GM12878 (cell line): ENCODE measurements around the gene PAX7. TPM values are rescaled to one million over a fixed set of nuclear protein-coding genes. Genes with fewer than 3 reads are reported as not detected.

Experiments
- ATAC-seq: fragments of 200-7000 bp; cut with Tn5 transposase; 3 replicates; pipeline ENCODE4 v1.9.1; 2020; ENCODE audit warnings: mild to moderate bottlenecking, moderate library complexity
- BruUV-seq: library from RNA; stranded (reverse); fragments of 400-500 nt; replicated peaks from 2 replicates; lab custom pipeline; 2021; lab: Mats Ljungman, UMichigan
- CTCF ChIA-PET: fragments of 300-600 bp; sonication (Branson Sonifier 250); formaldehyde crosslinking; extraction: SDS; loops from one replicate; lab custom pipeline; 2021; ENCODE audit warnings: inconsistent platforms; lab: Yijun Ruan, JAX
- POLR2A ChIA-PET: fragments of 350-600 bp; formaldehyde crosslinking; extraction: SDS; loops from one replicate; lab custom pipeline; 2021; ENCODE audit warnings: inconsistent platforms; lab: Charles Lee
- RAD21 ChIA-PET: fragments of 300-600 bp; sonication (Branson Sonifier 250); formaldehyde crosslinking; loops from one replicate; lab custom pipeline; 2023; ENCODE audit warnings: antibody characterized with exemption; ENCODE audit not compliant: unreplicated experiment; lab: Charles Lee
- SMC1A ChIA-PET: fragments of 300-600 bp; sonication (Branson Sonifier 250); formaldehyde crosslinking; loops from one replicate; lab custom pipeline; 2023; ENCODE audit not compliant: unreplicated experiment, uncharacterized antibody; lab: Charles Lee
- DNase-seq: peaks from one replicate; pipeline ENCODE4 v3.0.0-alpha.2; 2011; ENCODE audit warnings: low read depth, low spot score
- FAIRE-seq: peaks from 3 replicates; lab custom pipeline; 2011; peaks lifted over from hg19 to GRCh38; lab: Jason Lieb, UNC
- H2AFZ ChIP-seq: 2 replicates; pipeline ENCODE4 v1.6.0; 2011; ENCODE audit warnings: low read depth, low read length, control low read depth; ENCODE audit not compliant: control insufficient read depth
- H3K27ac ChIP-seq: 2 replicates; pipeline ENCODE4 v1.5.1; 2011; ENCODE audit warnings: control low read depth; ENCODE audit not compliant: control insufficient read depth, insufficient read depth
- H3K27me3 ChIP-seq, 2 experiments: replicated peaks in 1 of 2; 2 replicates each; pipeline versions ENCODE4 v1.6.0 to v1.6.1; 2011; ENCODE audit warnings: low read length in 1 of 2; ENCODE audit not compliant: control insufficient read depth in 2 of 2, insufficient read depth in 2 of 2
- H3K36me3 ChIP-seq, 2 experiments: 2 replicates each; pipeline ENCODE4 v1.5.1; 2011; ENCODE audit warnings: low read length in 1 of 2; ENCODE audit not compliant: control insufficient read depth in 2 of 2, insufficient read depth in 2 of 2
- H3K4me1 ChIP-seq: 2 replicates; pipeline ENCODE4 v1.6.1; 2011; ENCODE audit warnings: mild to moderate bottlenecking, low read length, moderate library complexity, mixed read lengths; ENCODE audit not compliant: control insufficient read depth, insufficient read depth
- H3K4me2 ChIP-seq: 2 replicates; pipeline ENCODE4 v1.6.0; 2011; ENCODE audit warnings: control low read depth; ENCODE audit not compliant: control insufficient read depth, insufficient read depth
- H3K4me3 ChIP-seq: fragments of 200-600 bp; sonication (generic); 2 replicates; pipeline ENCODE4 v1.5.1; 2016
- H3K79me2 ChIP-seq: 2 replicates; pipeline ENCODE4 v1.6.0; 2011; ENCODE audit warnings: low read length; ENCODE audit not compliant: control insufficient read depth, insufficient read depth
- H3K9ac ChIP-seq: 2 replicates; pipeline ENCODE4 v1.8.0; 2011; ENCODE audit warnings: low read length, control low read depth, mixed read lengths; ENCODE audit not compliant: control insufficient read depth, insufficient read depth
- H3K9me3 ChIP-seq: replicated peaks from 3 replicates; pipeline ENCODE4 v1.5.1; 2011; ENCODE audit warnings: mild to moderate bottlenecking, low read length; ENCODE audit not compliant: control insufficient read depth, insufficient read depth
- H4K20me1 ChIP-seq: 2 replicates; pipeline ENCODE4 v1.6.0; 2011; ENCODE audit not compliant: control insufficient read depth, insufficient read depth
- BRCA1 ChIP-seq: IDR thresholded peaks from 2 replicates; pipeline ENCODE4 v1.6.1; 2011; ENCODE audit warnings: low read depth, low read length, improper control_type of control experiment
- CEBPB ChIP-seq, 2 experiments: fragments of 150-350 bp in 1 of 2; IDR thresholded peaks; 2 replicates each; pipeline ENCODE4 v1.6.1; 2012 to 2014; ENCODE audit warnings: low read depth in 2 of 2, low read length in 2 of 2, borderline replicate concordance in 1 of 2, inconsistent platforms in 1 of 2
- HCFC1 ChIP-seq: fragments of 150-350 bp; IDR thresholded peaks from 2 replicates; pipeline ENCODE4 v1.6.1; 2014; ENCODE audit warnings: low read length
- HDGF ChIP-seq: fragments of 450-650 bp; IDR thresholded peaks from 2 replicates; pipeline ENCODE4 v1.6.1; 2016; ENCODE audit warnings: antibody characterized with exemption
- TARDBP ChIP-seq: IDR thresholded peaks from 2 replicates; pipeline ENCODE4 v1.6.1; 2016; ENCODE audit warnings: borderline replicate concordance
- WGBS: methylation state at CpG from one replicate; pipeline ENCODE4 v1.1.6; 2016; ENCODE audit warnings: low lambda C conversion rate; ENCODE audit not compliant: insufficient replicate concordance, insufficient coverage; ENCODE audit errors: missing lambda C conversion rate; 5-methylcytosine and 5-hydroxymethylcytosine counted together
- in situ Hi-C: fragments of 300-500 bp; cut with MboI; formaldehyde crosslinking; loops from 9 replicates; pipeline ENCODE4 v1.14.3; 2018; ENCODE audit warnings: mixed read lengths
- intact Hi-C: fragments of 100-400 bp; cut with micrococcal nuclease; formaldehyde crosslinking; loops from one replicate; pipeline ENCODE4 v1.14.2; 2022; ENCODE audit not compliant: unreplicated experiment
- polyA plus RNA-seq, 11 experiments: library from polyadenylated mRNA; depleted of rRNA in 4 of 11; unstranded in 6 of 11; stranded (reverse) in 5 of 11; fragments of >200 nt; fragmentation: Nextera tagmentation in 4 of 11; fragmentation: Illumina TruSeq in 1 of 11; extraction: Ambion mirVana in 4 of 11; extraction: Trizol in 1 of 11; gene quantifications; 1 replicate in 1 of 11; 2 replicates in 10 of 11; pipeline versions ENCODE4 v1.2.1 to v1.2.3, GENCODE V29; 2011 to 2016; ENCODE audit warnings: inconsistent platforms in 2 of 11, missing spikeins in 2 of 11, low read depth in 1 of 11
- total RNA-seq, 4 experiments: library from RNA; depleted of rRNA in 3 of 4; stranded (reverse); fragments of >200 nt in 3 of 4; fragmentation: Illumina TruSeq in 1 of 4; extraction: Trizol in 1 of 4; gene quantifications; 2 replicates each; pipeline versions ENCODE4 v1.2.1 to v1.2.3, GENCODE V29; 2013 to 2021
- TF ChIP-seq, protein P1 (sequence below): IDR thresholded peaks from 2 replicates; pipeline ENCODE4 v1.6.1; 2011; ENCODE audit warnings: borderline replicate concordance, low read depth, mild to moderate bottlenecking, moderate library complexity, low read length; ENCODE audit not compliant: insufficient read depth, poor library complexity, severe bottlenecking
- TF ChIP-seq, protein P2 (sequence below): fragments of 150-350 bp; IDR thresholded peaks from 2 replicates; pipeline ENCODE4 v1.6.1; 2014; ENCODE audit warnings: mild to moderate bottlenecking, low read depth, low read length
- TF ChIP-seq, protein P3 (sequence below): IDR thresholded peaks from 2 replicates; pipeline ENCODE4 v1.6.1; 2011; ENCODE audit warnings: low read depth, low read length, improper control_type of control experiment, borderline replicate concordance

PAX7 gene
- total and polyA plus RNA-seq, 10 of the 15 experiments (the other 5 are each of a cell fraction or from before 2014, with no cell fraction given) = not detected

DNA sequence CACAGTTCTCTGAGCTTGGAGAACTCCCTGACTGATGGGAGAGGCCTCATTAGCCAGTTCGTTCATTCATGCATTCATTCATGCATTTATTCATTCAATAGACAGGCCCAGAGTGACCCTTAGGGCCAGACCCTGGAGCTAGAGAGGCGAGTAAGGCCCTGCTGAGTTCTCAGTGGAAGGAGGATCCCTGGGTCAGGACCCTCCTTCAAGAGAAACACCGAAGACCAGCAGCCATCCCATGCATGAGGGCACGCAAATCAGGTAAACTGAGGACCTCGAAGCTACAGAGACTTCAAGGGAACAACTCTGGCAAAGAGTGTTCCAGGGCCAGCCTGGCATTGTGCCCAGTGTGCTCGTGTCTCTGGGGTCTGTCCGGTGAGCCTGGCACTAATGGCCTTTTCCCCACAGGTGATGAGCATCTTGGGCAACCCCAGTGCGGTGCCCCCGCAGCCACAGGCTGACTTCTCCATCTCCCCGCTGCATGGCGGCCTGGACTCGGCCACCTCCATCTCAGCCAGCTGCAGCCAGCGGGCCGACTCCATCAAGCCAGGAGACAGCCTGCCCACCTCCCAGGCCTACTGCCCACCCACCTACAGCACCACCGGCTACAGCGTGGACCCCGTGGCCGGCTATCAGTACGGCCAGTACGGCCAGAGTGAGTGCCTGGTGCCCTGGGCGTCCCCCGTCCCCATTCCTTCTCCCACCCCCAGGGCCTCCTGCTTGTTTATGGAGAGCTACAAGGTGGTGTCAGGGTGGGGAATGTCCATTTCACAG lies 104.8 kb downstream of the PAX7 start (continued):
- TF ChIP-seq, protein P1, sequence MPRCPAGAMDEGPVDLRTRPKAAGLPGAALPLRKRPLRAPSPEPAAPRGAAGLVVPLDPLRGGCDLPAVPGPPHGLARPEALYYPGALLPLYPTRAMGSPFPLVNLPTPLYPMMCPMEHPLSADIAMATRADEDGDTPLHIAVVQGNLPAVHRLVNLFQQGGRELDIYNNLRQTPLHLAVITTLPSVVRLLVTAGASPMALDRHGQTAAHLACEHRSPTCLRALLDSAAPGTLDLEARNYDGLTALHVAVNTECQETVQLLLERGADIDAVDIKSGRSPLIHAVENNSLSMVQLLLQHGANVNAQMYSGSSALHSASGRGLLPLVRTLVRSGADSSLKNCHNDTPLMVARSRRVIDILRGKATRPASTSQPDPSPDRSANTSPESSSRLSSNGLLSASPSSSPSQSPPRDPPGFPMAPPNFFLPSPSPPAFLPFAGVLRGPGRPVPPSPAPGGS = no peak
- TF ChIP-seq BRCA1 (no peak), HCFC1 (no peak)

DNA sequence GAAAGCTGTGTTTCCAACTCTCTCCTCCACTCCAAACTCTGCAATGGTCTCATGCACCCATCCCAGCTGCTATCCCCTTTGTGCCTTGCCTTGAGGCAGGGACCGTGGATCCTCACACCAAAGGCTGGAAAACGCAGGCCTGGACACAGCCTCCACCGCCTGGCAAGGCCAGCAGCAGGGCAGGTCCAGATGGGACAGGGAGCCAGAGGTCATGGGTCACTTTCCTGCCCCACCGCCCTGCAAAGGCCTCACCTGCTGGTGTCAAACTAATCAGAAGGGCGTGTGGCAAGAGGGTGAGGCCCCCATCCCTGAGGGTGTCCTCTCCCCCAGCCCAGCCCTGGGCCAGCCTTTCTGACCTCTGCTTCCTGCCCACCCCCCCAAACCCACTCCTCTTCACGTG lies 106.3 kb downstream of the PAX7 start:
- Histone ChIP-seq H3K9me3 (no peaks in the 10 kb centered on the region), H4K20me1 (no peaks in the 10 kb centered on the region), H3K27me3 (no peaks in the 10 kb centered on the region; a peak in 3 of 4 replicates), H3K79me2 (no peaks in the 10 kb centered on the region), H2AFZ (no peak overlapping the region), H3K4me3 (no peak overlapping the region), H3K36me3 (no peaks in the 10 kb centered on the region), H3K27ac (no peak overlapping the region), H3K4me1 (no peaks in the 10 kb centered on the region), H3K9ac (no peak overlapping the region), H3K4me2 (no peak overlapping the region)
- WGBS = 23% methylated on average over 6 of the region's 6 CpGs
- in situ Hi-C loops (no loop called here), intact Hi-C loops (no loop called here)
- SMC1A ChIA-PET = no interaction called here
- RAD21 ChIA-PET = no interaction called here
- TF ChIP-seq, protein P2, sequence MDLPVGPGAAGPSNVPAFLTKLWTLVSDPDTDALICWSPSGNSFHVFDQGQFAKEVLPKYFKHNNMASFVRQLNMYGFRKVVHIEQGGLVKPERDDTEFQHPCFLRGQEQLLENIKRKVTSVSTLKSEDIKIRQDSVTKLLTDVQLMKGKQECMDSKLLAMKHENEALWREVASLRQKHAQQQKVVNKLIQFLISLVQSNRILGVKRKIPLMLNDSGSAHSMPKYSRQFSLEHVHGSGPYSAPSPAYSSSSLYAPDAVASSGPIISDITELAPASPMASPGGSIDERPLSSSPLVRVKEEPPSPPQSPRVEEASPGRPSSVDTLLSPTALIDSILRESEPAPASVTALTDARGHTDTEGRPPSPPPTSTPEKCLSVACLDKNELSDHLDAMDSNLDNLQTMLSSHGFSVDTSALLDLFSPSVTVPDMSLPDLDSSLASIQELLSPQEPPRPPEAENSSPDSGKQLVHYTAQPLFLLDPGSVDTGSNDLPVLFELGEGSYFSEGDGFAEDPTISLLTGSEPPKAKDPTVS = no peak
- no peak for TF ChIP-seq CEBPB (IDR thresholded peaks at IDR 0.05; ENCODE audit: borderline replicate concordance in 1 of 2, low read depth in 2 of 2, low read length in 2 of 2)
- TF ChIP-seq HDGF = no peak
- no peak for TF ChIP-seq TARDBP
- TF ChIP-seq, protein P3, sequence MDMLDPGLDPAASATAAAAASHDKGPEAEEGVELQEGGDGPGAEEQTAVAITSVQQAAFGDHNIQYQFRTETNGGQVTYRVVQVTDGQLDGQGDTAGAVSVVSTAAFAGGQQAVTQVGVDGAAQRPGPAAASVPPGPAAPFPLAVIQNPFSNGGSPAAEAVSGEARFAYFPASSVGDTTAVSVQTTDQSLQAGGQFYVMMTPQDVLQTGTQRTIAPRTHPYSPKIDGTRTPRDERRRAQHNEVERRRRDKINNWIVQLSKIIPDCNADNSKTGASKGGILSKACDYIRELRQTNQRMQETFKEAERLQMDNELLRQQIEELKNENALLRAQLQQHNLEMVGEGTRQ = no peak
- CTCF ChIA-PET = no interaction called here
- POLR2A ChIA-PET = interaction anchor here (0.6 kb wide), 1 partner anchor 28 kb away, joined by 7 read pairs; no protein-coding TSS in a partner anchor
- DNase-seq (no peak), FAIRE-seq (no peak), ATAC-seq (no peak)
- no TSS peak for BruUV-seq
